NT2/D1 (cell line): ENCODE results near the gene KIAA1328.

Experiments used
- DNase-seq: peaks from one replicate; pipeline ENCODE4 v3.0.0-alpha.2; 2011; ENCODE audit warnings: low read depth, low spot score
- H3K27me3 ChIP-seq: 2 replicates; pipeline ENCODE4 v1.6.0; 2011; ENCODE audit warnings: mild to moderate bottlenecking; ENCODE audit not compliant: insufficient read length, insufficient read depth
- H3K36me3 ChIP-seq: 2 replicates; pipeline ENCODE4 v1.6.1; 2011; ENCODE audit warnings: mild to moderate bottlenecking, low read length, mixed read lengths; ENCODE audit not compliant: insufficient read depth, insufficient read length
- H3K4me1 ChIP-seq: 2 replicates; pipeline ENCODE4 v1.5.1; 2011; ENCODE audit not compliant: insufficient read depth, insufficient read length
- H3K4me3 ChIP-seq: 2 replicates; pipeline ENCODE4 v1.5.1; 2011; ENCODE audit warnings: low read depth; ENCODE audit not compliant: insufficient read length
- H3K9ac ChIP-seq: 2 replicates; pipeline ENCODE4 v1.6.0; 2011; ENCODE audit warnings: low read depth; ENCODE audit not compliant: insufficient read length
- H3K9me3 ChIP-seq: 2 replicates; pipeline ENCODE4 v1.5.1; 2011; ENCODE audit warnings: mild to moderate bottlenecking, low read length; ENCODE audit not compliant: insufficient read depth
- SUZ12 ChIP-seq: IDR thresholded peaks from 2 replicates; pipeline ENCODE4 v1.6.1; 2011; ENCODE audit not compliant: insufficient read length, insufficient read depth; ENCODE audit errors: extremely low read depth
- YY1 ChIP-seq: IDR thresholded peaks from 2 replicates; pipeline ENCODE4 v1.6.1; 2011; ENCODE audit not compliant: insufficient read length, insufficient read depth
- ZNF274 ChIP-seq: IDR thresholded peaks from 2 replicates; pipeline ENCODE4 v1.6.1; 2011; ENCODE audit warnings: mild to moderate bottlenecking, low read depth, low read length

The KIAA1328 gene

GRCh38 chr18:37252342-37252741, 423.4 kb downstream of the KIAA1328 start:
- no peak for DNase-seq
- Histone ChIP-seq H3K9me3 (no peaks in the 10 kb centered on the region), H3K27me3 (peaks cover 58% of the 10 kb centered on the region), H3K9ac (no peak overlapping the region), H3K4me3 (no peak overlapping the region), H3K4me1 (peaks cover 5% of the 10 kb centered on the region), H3K36me3 (no peaks in the 10 kb centered on the region)
- TF ChIP-seq YY1 = no peak
- TF ChIP-seq ZNF274 = no peak
- TF ChIP-seq SUZ12 = no peak

GRCh38 chr18:37252854-37253393, 424.0 kb downstream of the KIAA1328 start:
- Histone ChIP-seq H3K36me3 (no peaks in the 10 kb centered on the region), H3K9ac (no peak overlapping the region), H3K9me3 (no peaks in the 10 kb centered on the region), H3K4me3 (peak overlapping the region; percentile 42), H3K27me3 (peaks cover 63% of the 10 kb centered on the region), H3K4me1 (peaks cover 5% of the 10 kb centered on the region)
- no peak for TF ChIP-seq ZNF274
- DNase-seq = no peak

- peaks cover 63% of the 10 kb centered on the region for H3K27me3 ChIP-seq
- TF ChIP-seq SUZ12 = no peak
- H3K9me3 ChIP-seq = no peaks in the 10 kb centered on the region
- H3K4me3 ChIP-seq = peak overlapping the region; percentile 42
- H3K4me1 ChIP-seq = peaks cover 2% of the 10 kb centered on the region
- no peak overlapping the region for H3K9ac ChIP-seq
- no peak for DNase-seq
- H3K36me3 ChIP-seq = no peaks in the 10 kb centered on the region
Observed at GRCh38 chr18:37253394-37254235, 424.7 kb downstream of the KIAA1328 start.

GRCh38 chr18:37254236-37254754, 425.4 kb downstream of the KIAA1328 start:
- TF ChIP-seq SUZ12 (peak; percentile 33), YY1 (no peak)
- H3K9ac ChIP-seq = peak overlapping the region; percentile 70
- peaks cover 2% of the 10 kb centered on the region for H3K4me1 ChIP-seq
- H3K36me3 ChIP-seq = no peaks in the 10 kb centered on the region
- H3K9me3 ChIP-seq = no peaks in the 10 kb centered on the region
- H3K27me3 ChIP-seq = peaks cover 63% of the 10 kb centered on the region
- peak overlapping the region; percentile 26 for H3K4me3 ChIP-seq
- DNase-seq = no peak

GRCh38 chr18:37254973-37255372, 426.0 kb downstream of the KIAA1328 start:
- H3K36me3 ChIP-seq = no peaks in the 10 kb centered on the region
- H3K4me3 ChIP-seq = no peak overlapping the region
- peaks cover 2% of the 10 kb centered on the region for H3K4me1 ChIP-seq
- no peak for TF ChIP-seq ZNF274
- TF ChIP-seq SUZ12 = no peak
- TF ChIP-seq YY1 = no peak
- DNase-seq = no peak
- no peaks in the 10 kb centered on the region for H3K9me3 ChIP-seq
- H3K9ac ChIP-seq = no peak overlapping the region
- peaks cover 63% of the 10 kb centered on the region for H3K27me3 ChIP-seq

- no peak for DNase-seq
- Histone ChIP-seq H3K9ac (no peak overlapping the region), H3K4me1 (peaks cover 2% of the 10 kb centered on the region), H3K36me3 (no peaks in the 10 kb centered on the region), H3K4me3 (no peak overlapping the region), H3K9me3 (no peaks in the 10 kb centered on the region), H3K27me3 (peaks cover 41% of the 10 kb centered on the region)
- TF ChIP-seq YY1 (no peak), ZNF274 (no peak), SUZ12 (no peak)
Observed at GRCh38 chr18:37258131-37258530, 429.2 kb downstream of the KIAA1328 start.

- no peak overlapping the region for H3K4me3 ChIP-seq
- TF ChIP-seq SUZ12 = no peak
- DNase-seq = no peak
- no peak overlapping the region for H3K9ac ChIP-seq
- peaks cover 37% of the 10 kb centered on the region for H3K27me3 ChIP-seq
- no peaks in the 10 kb centered on the region for H3K4me1 ChIP-seq
- no peaks in the 10 kb centered on the region for H3K9me3 ChIP-seq
- no peaks in the 10 kb centered on the region for H3K36me3 ChIP-seq
Observed at GRCh38 chr18:37258819-37259218, 429.9 kb downstream of the KIAA1328 start.

GRCh38 chr18:37259711-37260110, 430.8 kb downstream of the KIAA1328 start:
- DNase-seq = no peak
- H3K9ac ChIP-seq = no peak overlapping the region
- no peaks in the 10 kb centered on the region for H3K4me1 ChIP-seq
- H3K27me3 ChIP-seq = peaks cover 31% of the 10 kb centered on the region
- no peak overlapping the region for H3K4me3 ChIP-seq
- no peaks in the 10 kb centered on the region for H3K36me3 ChIP-seq
- TF ChIP-seq YY1 (no peak), SUZ12 (no peak), ZNF274 (no peak)
- H3K9me3 ChIP-seq = no peaks in the 10 kb centered on the region
